ENCODE results near the gene CPA4. TPM values are rescaled to one million over a fixed set of nuclear protein-coding genes. Genes with fewer than 3 reads are reported as not detected.
A peak's percentile ranks its signal among the peaks of the same experiment; 100 is the strongest.
"Not testable (repeated sequence)": the region's sequence is repeated elsewhere in the genome, so short reads cannot be mapped to it uniquely, and the experiment has no call there.

Gene CPA4
- total and polyA plus RNA-seq, 2 experiments from 2014 or later: 8.6 to 10.4 TPM

DNA sequence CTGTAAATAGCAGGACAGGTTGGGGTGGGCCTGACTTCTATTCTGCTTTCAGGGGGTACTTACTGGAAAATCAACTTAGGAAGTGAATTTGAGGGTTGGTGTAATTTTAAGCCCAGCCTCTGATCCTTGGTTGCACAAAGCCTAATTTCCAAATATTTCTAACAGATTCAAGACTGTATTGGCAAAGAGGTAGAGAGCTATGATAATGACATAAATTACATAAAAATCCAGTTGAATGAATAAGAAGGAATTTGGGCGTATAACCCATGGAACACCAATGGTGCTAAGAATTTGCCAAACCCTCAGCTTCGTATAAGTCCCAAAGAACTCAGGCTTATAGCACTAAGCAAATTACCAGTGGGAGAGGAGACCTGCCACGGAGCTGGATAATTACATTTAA is 11.9 kb downstream of the CPA4 start:
- Histone ChIP-seq H3F3A (ENCODE audit: insufficient read depth) (no peaks in the 10 kb centered on the region), H3K79me2 (ENCODE audit: insufficient read depth) (no peaks in the 10 kb centered on the region), H3K9me3 (ENCODE audit: low read depth) (no peaks in the 10 kb centered on the region), H4K20me1 (ENCODE audit: insufficient read depth) (no peaks in the 10 kb centered on the region), H3K27ac (no peak overlapping the region), H2AFZ (no peak overlapping the region), H3K27me3 (replicated peaks; ENCODE audit: insufficient read depth) (no peaks in the 10 kb centered on the region), H3K9me2 (ENCODE audit: insufficient read depth) (no peaks in the 10 kb centered on the region), H3K4me1 (ENCODE audit: insufficient read depth) (no peaks in the 10 kb centered on the region), H3K36me3 (ENCODE audit: low read depth) (no peaks in the 10 kb centered on the region), H3K9ac (no peak overlapping the region), H3K4me3 (no peak overlapping the region), H3K4me2 (ENCODE audit: unreplicated experiment) (no peak overlapping the region)
- WGBS, 2 experiments (ENCODE audit: low coverage in 1 of 2, low lambda C conversion rate in 2 of 2, missing lambda C conversion rate in 2 of 2): 64 to 70% methylated on average over 3 of the region's 3 CpGs
- in situ Hi-C loops (cut with MboI): no loop called here
- TF ChIP-seq EZH2phosphoT487 (IDR thresholded peaks at IDR 0.05; ENCODE audit: insufficient read depth, low read depth) (no peak), EZH2 (IDR thresholded peaks at IDR 0.05; ENCODE audit: insufficient read depth, poor library complexity, severe bottlenecking) (no peak)
- no peak for DNase-seq

DNA sequence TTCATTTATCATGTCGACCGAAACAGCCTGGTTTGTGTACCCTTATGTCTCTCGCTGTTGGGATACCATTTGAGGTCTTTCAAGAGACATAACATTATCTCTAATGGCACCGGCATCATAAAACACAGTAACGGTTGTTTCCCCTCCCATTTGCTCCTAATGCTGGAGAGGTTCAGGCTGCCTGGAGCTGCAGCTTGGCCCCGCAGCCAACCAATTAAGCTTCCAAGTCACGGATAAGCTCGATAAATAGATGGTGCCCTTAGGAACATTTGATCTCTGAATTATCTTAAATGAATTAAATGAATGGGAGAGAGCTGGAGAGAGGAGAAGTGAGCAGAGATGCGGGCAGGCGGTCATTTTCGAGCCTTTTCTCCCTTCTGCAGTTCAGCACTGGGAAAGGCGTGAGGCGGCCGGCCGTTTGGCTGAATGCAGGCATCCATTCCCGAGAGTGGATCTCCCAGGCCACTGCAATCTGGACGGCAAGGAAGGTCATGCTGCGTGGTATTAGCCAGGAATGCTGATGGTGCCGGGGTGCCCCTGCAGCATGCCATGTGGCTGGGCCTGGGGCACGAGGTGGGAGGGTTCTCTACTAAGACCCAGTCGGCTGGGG is 12.6 kb downstream of the CPA4 start:
- Histone ChIP-seq H3K4me3 (no peak overlapping the region), H3K79me2 (ENCODE audit: insufficient read depth) (no peaks in the 10 kb centered on the region), H3K36me3 (ENCODE audit: low read depth) (no peaks in the 10 kb centered on the region), H3K9ac (no peak overlapping the region), H3K27me3 (replicated peaks; ENCODE audit: insufficient read depth) (no peaks in the 10 kb centered on the region), H3K9me2 (ENCODE audit: insufficient read depth) (no peaks in the 10 kb centered on the region), H4K20me1 (ENCODE audit: insufficient read depth) (no peaks in the 10 kb centered on the region), H3K27ac (no peak overlapping the region), H3K4me1 (ENCODE audit: insufficient read depth) (no peaks in the 10 kb centered on the region), H3F3A (ENCODE audit: insufficient read depth) (no peaks in the 10 kb centered on the region), H3K9me3 (ENCODE audit: low read depth) (no peaks in the 10 kb centered on the region), H2AFZ (no peak overlapping the region), H3K4me2 (ENCODE audit: unreplicated experiment) (no peak overlapping the region)
- in situ Hi-C loops (cut with MboI): no loop called here
- TF ChIP-seq EZH2phosphoT487 (IDR thresholded peaks at IDR 0.05; ENCODE audit: insufficient read depth, low read depth): no peak
- no peak for TF ChIP-seq EZH2 (IDR thresholded peaks at IDR 0.05; ENCODE audit: insufficient read depth, poor library complexity, severe bottlenecking)
- 75% methylated on average over 21 of the region's 21 CpGs for WGBS, 2 experiments (ENCODE audit: low coverage in 1 of 2, low lambda C conversion rate in 2 of 2, missing lambda C conversion rate in 2 of 2)
- DNase-seq: no peak

GRCh38 chr7:130309986-130310385 is 17.0 kb downstream of the CPA4 start:
- Histone ChIP-seq H3K9ac (no peak overlapping the region), H3K9me2 (ENCODE audit: insufficient read depth) (no peaks in the 10 kb centered on the region), H3K4me3 (no peak overlapping the region), H3K79me2 (ENCODE audit: insufficient read depth) (no peaks in the 10 kb centered on the region), H3K27ac (no peak overlapping the region), H3F3A (ENCODE audit: insufficient read depth) (no peaks in the 10 kb centered on the region), H3K9me3 (ENCODE audit: low read depth) (no peaks in the 10 kb centered on the region), H3K4me2 (ENCODE audit: unreplicated experiment) (no peak overlapping the region), H3K4me1 (ENCODE audit: insufficient read depth) (no peaks in the 10 kb centered on the region), H4K20me1 (ENCODE audit: insufficient read depth) (no peaks in the 10 kb centered on the region), H3K36me3 (ENCODE audit: low read depth) (no peaks in the 10 kb centered on the region), H2AFZ (no peak overlapping the region), H3K27me3 (replicated peaks; ENCODE audit: insufficient read depth) (no peaks in the 10 kb centered on the region)
- in situ Hi-C loops (cut with MboI): no loop called here
- TF ChIP-seq EZH2 (IDR thresholded peaks at IDR 0.05; ENCODE audit: insufficient read depth, poor library complexity, severe bottlenecking): no peak
- no peak for TF ChIP-seq EZH2phosphoT487 (IDR thresholded peaks at IDR 0.05; ENCODE audit: insufficient read depth, low read depth)
- no peak for DNase-seq
- 88 to 94% methylated on average over 6 of the region's 6 CpGs for WGBS, 2 experiments (ENCODE audit: low coverage in 1 of 2, low lambda C conversion rate in 2 of 2, missing lambda C conversion rate in 2 of 2)

- no peak overlapping the region for H3K27ac ChIP-seq
- WGBS, 2 experiments (ENCODE audit: low coverage in 1 of 2, low lambda C conversion rate in 2 of 2, missing lambda C conversion rate in 2 of 2): 89 to 93% methylated on average over 6 of the region's 6 CpGs
- no peak overlapping the region for H3K4me2 ChIP-seq (ENCODE audit: unreplicated experiment)
- DNase-seq: no peak
- TF ChIP-seq EZH2phosphoT487 (IDR thresholded peaks at IDR 0.05; ENCODE audit: insufficient read depth, low read depth): no peak
- TF ChIP-seq EZH2 (IDR thresholded peaks at IDR 0.05; ENCODE audit: insufficient read depth, poor library complexity, severe bottlenecking): no peak
- no peak overlapping the region for H2AFZ ChIP-seq
- no peak overlapping the region for H3K9ac ChIP-seq
- no peaks in the 10 kb centered on the region for H3K4me1 ChIP-seq (ENCODE audit: insufficient read depth)
- no peaks in the 10 kb centered on the region for H3K27me3 ChIP-seq (replicated peaks; ENCODE audit: insufficient read depth)
- no peaks in the 10 kb centered on the region for H3K9me3 ChIP-seq (ENCODE audit: low read depth)
- no peak overlapping the region for H3K4me3 ChIP-seq
- no peaks in the 10 kb centered on the region for H3F3A ChIP-seq (ENCODE audit: insufficient read depth)
- no peaks in the 10 kb centered on the region for H3K9me2 ChIP-seq (ENCODE audit: insufficient read depth)
- H3K36me3 ChIP-seq (ENCODE audit: low read depth): no peaks in the 10 kb centered on the region
- no peaks in the 10 kb centered on the region for H3K79me2 ChIP-seq (ENCODE audit: insufficient read depth)
- H4K20me1 ChIP-seq (ENCODE audit: insufficient read depth): no peaks in the 10 kb centered on the region
- in situ Hi-C loops (cut with MboI): no loop called here
Measured at GRCh38 chr7:130314305-130314704, 21.3 kb downstream of the CPA4 start.

DNA sequence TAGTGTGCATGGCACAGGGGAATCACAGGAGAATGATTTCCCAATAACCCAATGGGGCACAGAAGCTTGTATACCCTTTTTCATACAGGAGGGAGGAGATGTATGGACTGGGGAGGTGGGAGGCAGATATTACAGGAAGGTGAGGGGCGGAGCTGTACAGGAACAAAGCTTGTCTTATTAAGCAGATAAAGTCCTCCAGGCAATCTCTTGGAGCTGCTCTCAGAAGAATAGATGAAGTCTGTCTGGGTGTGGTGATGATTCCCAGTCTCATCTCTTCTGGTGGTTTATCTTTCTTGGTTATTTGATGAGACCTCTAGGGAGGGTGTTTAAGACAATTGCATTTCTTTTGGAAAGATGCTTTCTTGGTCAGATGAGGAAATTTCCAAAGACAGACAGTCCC is 26.6 kb downstream of the CPA4 start:
- DNase-seq: no peak
- no peaks in the 10 kb centered on the region for H3K4me1 ChIP-seq (ENCODE audit: insufficient read depth)

DNA sequence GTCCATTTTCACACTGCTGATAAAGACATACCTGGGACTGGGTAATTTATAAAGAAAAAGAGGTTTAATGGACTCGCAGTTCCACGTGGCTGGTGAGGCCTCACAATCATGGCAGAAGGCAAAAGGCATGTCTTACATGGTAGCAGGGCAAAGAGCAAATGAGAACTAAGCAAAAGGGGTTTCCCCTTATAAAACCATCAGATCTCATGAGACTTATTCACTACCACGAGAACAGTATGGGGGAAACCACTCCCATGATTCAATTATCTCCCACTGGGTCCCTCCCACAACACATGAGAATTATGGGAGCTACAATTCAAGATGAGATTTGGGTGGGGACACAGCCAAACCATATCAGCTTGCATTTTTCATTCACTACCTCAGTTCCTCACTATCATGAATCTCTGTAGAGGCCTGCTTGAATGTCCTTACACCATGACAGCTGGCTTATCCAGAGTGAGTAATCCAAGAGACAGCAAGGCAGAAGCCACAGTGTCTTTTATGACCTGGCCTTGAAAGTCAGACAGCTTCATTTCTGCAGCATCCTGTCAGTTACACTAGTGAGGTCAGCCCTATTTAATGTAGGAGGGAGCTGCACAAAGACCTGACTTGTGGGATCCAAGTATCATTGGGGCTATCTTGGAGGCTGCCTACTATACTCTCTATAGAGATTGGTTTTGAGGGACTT is 28.7 kb downstream of the CPA4 start:
- DNase-seq: peak; percentile 21
- in situ Hi-C loops (cut with MboI); H3K4me3 ChIP-seq; H3K9me2 ChIP-seq (ENCODE audit: insufficient read depth); H3K4me2 ChIP-seq (ENCODE audit: unreplicated experiment); H3K4me1 ChIP-seq (ENCODE audit: insufficient read depth); H3K79me2 ChIP-seq (ENCODE audit: insufficient read depth); H3F3A ChIP-seq (ENCODE audit: insufficient read depth); H3K9ac ChIP-seq; H4K20me1 ChIP-seq (ENCODE audit: insufficient read depth); H3K36me3 ChIP-seq (ENCODE audit: low read depth); H3K9me3 ChIP-seq (ENCODE audit: low read depth); H2AFZ ChIP-seq; H3K27ac ChIP-seq; H3K27me3 ChIP-seq (replicated peaks; ENCODE audit: insufficient read depth): not testable (repeated sequence)
- WGBS, 2 experiments (ENCODE audit: low coverage in 1 of 2, low lambda C conversion rate in 2 of 2, missing lambda C conversion rate in 2 of 2): 71 to 93% methylated on average over 3 of the region's 3 CpGs

More for the DNA sequence above, 26.6 kb downstream of the CPA4 start:
- Histone ChIP-seq H3K36me3 (ENCODE audit: low read depth) (no peaks in the 10 kb centered on the region), H3K9me3 (ENCODE audit: low read depth) (no peaks in the 10 kb centered on the region), H2AFZ (no peak overlapping the region), H3K27me3 (replicated peaks; ENCODE audit: insufficient read depth) (no peaks in the 10 kb centered on the region), H3K79me2 (ENCODE audit: insufficient read depth) (no peaks in the 10 kb centered on the region), H3K4me2 (ENCODE audit: unreplicated experiment) (no peak overlapping the region), H3K9ac (no peak overlapping the region), H3K9me2 (ENCODE audit: insufficient read depth) (no peaks in the 10 kb centered on the region), H4K20me1 (ENCODE audit: insufficient read depth) (no peaks in the 10 kb centered on the region), H3K27ac (no peak overlapping the region), H3K4me3 (no peak overlapping the region), H3F3A (ENCODE audit: insufficient read depth) (no peaks in the 10 kb centered on the region)
- in situ Hi-C loops (cut with MboI): no loop called here
- no peak for TF ChIP-seq EZH2phosphoT487 (IDR thresholded peaks at IDR 0.05; ENCODE audit: insufficient read depth, low read depth)
- TF ChIP-seq EZH2 (IDR thresholded peaks at IDR 0.05; ENCODE audit: insufficient read depth, poor library complexity, severe bottlenecking): no peak
- WGBS, 2 experiments (ENCODE audit: low coverage in 1 of 2, low lambda C conversion rate in 2 of 2, missing lambda C conversion rate in 2 of 2): 83 to 92% methylated on average over 1 of the region's 1 CpG
